Measurements from ENCODE around the gene CHRNA4. TPM values are rescaled to one million over a fixed set of nuclear protein-coding genes. Genes with fewer than 3 reads are reported as not detected.

CHRNA4 gene
- total RNA-seq, 1 donor from 2014 or later, result 7.8 TPM

DNA sequence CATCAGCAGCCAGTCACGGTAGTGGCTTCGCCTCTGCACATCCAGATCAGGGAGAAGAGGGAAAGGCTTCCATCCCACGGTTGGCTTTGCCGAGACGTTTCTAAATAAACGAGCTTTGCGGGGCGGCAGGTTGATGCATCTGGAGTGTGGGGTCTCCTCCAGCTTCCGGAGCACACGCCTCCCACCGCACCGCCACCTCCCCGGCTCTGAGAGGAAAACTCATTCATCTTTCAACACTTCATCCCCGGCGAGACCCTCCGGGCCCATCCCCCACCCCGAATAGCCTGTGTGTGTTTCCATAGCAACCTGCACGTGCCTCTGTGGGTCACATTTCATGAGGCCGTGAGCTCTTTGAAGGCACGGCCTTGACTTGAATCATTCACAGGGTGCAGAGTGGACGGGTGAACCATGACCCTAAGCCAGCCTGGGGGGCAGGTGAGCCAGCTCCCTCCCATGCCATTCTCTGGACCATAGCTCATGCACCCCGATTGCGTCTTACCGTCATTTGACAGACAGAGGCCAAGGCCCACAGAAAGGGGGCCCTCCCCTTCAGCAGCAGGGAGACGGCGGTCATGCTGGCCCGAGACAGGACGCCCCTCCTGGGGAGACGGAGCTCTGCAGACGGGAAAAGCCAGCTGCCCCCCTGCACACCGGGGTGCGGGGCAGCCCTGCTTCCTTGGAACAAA is 16.2 kb upstream of the CHRNA4 start:
- DNase-seq, result no peak

DNA sequence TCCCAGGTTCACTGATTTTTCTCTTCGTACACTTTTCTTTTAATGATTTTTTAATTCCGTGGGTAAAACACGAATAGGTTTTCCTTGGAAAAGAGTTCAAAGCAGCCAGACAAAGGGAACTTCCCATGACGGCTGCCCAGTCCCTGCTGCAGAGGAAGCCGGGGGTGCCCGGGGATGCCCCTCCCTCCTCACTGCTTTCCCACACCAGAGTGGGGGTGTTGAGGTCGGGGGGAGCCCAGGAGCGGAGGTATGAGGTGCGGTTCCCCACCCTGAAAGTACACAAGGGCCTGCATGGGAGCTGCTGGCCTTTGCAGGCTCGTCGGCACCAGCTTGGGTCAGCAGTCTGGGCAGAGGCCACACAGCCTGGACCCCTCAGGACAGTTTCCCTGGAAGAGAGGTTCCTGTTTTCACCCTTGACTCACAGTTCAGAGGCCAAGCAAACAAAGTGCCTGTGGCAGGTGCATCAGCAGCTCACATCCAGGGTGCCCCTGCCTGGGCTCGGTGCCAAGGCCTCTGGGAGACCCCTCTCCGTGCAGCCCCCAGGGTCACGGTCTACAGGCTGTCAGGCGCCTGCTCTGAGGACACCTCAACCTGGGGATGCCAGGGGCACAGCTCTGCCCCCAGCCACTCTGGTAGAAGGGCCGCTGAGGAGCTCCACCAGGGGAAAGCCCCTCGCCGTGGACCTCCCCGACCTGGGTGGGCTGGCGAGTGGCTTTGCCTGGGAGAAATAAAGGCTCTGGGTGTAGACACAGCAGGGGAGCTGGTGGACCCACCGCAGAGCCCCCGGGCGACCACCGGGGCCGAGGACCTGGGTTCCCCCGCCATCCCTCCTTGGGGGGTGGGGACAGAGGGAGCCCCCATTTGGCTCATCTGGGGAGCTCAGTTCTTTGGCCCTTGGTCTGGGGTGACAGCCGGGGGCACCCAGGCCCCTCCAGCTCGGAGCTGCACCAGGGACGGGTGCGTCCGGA is 15.4 kb upstream of the CHRNA4 start:
- DNase-seq, result no peak

DNA sequence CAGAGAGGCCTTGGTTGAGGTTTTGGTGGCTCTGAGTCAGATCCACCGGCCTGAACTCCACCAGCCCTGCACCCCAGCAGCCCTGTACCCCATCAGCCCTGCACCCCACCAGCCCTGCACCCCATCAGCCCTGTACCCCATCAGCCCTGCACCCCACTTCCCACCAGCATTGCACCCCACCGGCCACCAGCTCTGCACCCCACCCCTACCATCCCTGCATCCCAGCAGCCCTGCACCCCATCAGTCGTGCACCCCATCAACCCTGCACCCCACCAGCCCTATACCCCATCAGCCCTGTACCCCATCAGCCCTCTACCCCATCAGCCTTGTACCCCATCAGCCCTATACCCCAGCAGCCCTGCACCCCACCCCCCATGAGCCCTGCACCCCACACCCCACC is 14.3 kb upstream of the CHRNA4 start:
- no peak for DNase-seq

DNA sequence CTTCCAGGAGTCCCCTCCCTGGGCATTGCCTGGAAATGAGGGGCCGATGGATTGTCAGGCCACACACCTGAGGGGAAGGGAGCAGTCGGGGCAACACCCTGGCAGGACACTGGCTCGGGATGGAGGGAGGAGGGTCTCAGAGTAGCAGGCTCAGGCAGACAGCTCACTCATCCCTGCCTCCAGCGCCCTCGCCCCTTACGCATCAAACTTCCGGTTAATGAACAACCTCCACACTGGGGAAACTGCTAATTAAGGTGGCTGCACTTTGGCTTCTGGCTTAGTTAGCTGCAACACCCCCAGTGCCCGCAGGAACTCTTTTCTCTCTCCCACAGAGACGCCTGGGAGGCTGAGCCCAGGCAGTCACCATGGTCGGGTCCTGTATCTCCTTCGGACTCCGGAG is 13.4 kb upstream of the CHRNA4 start:
- no peak for DNase-seq

DNA sequence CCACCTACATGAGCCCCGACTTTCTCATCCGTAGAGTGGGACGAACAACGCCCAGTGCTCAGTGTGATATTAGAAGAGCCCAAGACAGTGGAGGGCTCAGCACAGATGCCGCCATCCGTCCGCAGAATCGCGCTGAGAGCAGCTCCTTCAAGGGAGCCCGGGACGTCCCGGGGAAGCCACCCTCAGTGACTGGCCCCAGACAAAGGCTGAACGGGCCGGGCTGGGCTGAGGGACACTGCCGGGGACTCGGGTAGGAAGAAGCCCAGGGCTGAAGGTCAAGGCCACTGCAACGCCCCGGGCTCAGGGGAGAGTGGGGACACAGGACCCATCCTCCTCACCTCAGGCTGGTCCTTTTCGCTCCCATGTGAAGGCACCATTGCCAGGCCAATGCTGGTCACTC is 12.8 kb upstream of the CHRNA4 start:
- DNase-seq, result no peak

DNA sequence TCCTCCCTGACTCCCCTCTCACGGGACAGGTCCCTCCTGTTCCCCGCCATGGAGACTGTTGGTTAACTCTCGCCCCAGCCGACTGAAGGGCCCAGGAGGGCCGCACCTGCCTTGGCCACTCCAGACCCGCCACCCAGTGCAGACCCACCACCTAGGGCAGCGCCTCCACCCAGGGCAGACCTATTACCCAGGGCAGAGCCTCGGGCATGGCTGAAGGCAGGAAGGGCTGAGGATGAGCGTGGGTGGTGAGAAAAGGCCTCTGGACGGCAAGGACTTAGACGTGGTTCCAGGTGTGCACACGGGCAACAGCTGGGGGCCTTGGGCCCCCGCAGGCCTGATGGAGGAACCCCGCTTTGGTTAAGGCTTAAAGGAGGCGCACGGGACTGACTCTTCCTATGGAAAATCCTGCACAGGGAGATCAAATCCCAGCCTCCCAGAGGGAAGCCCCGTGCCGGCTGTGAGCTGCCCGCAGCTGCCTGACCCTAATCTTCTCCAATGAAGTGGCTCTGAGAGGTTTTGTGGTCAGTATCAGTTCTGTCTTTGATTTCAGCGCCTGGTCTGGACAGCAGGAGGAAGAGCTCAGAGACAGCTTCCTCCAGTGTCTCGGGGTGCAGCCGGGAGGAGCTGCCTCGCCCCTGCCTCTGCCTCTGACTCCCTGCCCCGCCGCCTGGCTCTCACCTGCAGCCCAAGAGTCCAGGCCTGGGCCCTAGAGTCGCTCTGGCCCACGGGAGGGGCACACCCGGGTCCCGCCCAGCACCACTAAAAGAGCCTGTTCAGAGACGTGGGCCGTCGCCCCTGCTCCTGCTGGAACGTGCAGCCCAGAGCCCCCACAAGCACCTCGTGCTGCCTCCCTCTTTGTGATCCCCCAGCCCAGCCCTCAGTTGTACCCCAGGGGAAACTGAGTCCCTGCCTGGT is 12.1 kb upstream of the CHRNA4 start:
- DNase-seq, result no peak

DNA sequence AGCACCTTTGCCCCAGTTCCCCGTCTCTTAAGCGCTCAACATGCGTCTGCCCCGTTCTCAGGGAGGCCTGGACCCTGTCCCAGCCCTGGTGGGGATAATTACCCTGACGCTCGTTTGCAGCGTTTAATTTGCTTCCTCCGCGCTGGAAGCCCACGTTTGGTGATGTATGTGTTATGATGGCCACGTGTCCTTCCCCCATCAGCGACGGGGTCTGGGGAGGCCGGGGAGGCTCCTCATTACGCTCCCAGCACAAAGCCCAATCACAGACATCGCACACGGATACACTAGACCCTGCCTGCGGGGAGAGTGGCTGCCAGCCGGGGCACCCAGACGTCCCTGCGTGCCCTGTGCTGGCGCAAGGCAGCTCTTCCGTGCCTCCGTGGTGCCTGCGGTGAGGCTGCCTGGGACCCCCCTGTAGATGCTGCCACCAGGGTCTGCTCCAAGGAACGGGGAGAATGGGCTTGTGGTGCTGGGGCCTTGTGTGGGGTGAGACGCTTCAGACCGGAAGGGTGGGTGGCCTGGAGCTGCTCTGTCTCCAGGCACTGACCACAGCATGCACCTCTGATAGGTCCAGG is 10.2 kb upstream of the CHRNA4 start:
- no peak for DNase-seq

DNA sequence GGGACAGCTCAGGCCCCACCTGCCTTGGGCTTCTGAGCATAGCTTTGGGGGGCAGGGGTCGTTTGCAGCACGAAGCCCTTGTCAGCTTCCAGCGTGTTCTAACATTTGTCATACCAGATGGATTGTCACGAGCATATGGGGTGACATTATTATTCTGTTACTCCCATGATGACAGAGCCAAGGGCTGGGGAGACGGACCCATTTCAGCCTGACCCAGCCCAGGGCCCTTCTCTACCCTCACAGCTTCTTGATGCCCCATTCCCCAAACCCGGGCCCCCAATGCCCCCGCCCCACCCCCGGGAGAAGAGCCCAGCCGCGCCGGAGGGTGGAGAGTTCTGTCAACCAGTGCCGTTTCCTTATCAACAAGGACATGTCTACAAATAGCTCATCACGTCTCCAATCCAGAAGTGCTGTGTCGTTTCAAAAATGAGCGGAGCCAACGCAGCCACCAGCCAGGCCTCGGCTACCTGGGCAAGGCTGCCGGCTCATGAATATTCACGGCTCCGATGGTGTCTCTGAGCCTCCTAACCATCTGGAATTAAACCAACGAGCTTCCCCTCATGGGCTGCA is 9.6 kb upstream of the CHRNA4 start:
- no peak for DNase-seq

DNA sequence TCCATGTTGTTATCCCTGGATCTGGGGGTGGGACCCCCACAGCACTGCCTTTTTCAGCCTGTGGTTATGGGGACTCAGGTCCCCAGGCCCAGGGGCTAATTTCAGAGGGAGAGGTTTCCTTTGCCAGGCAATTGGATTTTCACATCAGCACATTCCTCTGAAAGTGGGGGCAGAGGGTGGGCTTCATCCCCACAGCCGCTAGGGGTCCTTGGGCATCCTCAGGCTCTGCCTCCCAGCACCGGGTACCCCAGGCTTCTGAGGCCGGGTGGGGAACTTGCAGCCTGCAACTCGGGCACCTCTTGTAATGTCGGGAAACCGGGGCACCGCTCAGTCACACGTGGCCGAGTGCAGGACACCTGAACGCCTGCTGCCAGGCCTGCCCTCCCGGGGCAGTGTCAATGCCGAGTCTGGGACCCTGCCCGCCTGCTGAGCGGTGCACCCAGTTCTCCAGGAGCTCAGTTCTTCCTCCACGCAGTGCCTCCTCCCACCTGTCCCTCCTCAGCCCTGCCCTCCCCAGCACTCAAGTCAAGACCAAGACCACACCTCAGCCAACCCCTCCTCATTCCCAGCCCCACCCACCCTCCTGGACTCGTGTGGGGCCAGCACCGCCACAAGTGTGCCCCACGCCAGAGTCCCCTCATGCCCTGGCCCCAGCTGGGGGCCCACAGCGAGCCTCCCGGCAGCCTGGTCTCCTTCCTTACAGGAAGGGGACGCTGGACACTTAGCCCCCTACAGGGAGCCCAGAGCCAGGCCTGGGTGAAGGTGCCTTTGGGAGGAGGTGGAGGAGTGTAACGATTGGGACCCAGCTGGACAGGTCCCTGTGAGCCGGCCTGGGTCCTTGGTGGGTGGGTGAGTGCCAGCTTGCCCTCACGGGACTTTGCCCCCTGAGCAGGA is 8.8 kb upstream of the CHRNA4 start:
- no peak for DNase-seq

DNA sequence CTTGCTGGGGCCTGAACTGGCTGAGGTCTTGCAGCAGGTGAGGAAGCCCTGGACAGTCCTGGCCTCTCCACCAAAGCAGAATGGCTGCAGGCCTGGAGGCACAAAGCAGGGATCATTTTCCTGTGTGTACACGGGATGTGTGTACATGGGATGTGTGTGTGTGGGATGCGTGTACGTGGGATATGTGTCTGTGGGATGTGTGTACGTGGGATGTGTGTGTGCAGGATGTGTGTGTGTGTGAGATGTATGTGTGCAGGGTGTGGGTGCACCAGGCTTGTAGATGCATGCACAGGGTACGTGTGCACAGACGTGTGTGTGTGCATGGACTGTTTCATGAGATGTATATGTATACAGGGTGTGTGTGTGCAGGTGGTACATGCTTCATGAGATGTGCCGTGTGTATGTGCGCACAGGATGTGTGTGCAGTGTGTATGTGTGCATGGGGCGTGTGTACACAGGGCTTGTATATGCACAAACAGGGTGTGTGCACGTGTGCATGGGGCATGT is 7.9 kb upstream of the CHRNA4 start:
- no peak for DNase-seq

DNA sequence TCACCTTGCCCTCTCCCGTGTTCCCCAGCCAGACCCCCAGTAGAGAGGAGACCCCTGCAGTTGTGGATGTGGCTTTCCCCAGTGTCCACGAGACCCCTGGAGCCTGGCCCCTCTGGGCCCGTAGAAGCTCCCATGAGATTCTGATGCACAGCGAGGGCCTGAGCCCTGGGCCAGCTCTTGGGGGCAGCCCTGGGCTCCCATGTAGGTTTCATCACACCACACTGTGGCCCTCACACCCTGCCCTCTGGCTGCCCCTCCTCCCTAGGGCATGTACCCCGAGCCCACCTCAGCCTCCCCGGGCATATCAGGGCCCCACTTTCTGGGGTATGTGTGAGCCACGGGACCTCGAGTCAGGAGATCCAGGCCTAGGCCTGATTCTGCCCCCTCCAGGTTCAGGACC is 7.0 kb upstream of the CHRNA4 start:
- no peak for DNase-seq

DNA sequence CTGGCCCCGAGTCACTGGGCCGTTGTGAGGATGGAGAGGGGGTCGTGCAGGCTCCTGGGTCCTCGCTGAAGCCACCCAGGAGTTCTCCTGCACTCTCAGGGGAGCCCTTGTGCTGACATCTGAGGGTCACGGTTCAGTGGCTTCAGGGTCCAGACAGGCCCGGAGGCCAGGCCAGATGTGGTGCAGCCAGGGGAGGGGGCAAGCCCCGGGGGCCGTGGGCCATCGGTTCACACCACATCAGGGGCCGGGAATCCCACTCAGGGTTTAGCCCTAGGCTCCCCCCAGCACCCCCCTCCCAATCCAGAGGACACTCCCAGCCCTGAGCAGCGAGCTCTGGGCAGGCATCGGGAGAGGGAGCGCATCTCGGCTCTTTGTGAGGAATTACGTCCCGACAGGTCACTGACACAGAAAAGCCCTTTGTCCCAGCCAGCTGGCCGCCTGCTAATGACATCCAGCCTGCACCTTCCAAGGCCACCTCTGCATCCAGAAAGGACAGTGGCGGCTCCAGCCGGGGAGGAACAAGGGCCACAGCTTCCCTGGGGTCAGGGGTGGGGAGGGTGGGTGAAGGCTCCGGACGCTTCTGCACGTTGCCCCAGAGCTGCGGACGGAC is 6.4 kb upstream of the CHRNA4 start:
- no peak for DNase-seq

DNA sequence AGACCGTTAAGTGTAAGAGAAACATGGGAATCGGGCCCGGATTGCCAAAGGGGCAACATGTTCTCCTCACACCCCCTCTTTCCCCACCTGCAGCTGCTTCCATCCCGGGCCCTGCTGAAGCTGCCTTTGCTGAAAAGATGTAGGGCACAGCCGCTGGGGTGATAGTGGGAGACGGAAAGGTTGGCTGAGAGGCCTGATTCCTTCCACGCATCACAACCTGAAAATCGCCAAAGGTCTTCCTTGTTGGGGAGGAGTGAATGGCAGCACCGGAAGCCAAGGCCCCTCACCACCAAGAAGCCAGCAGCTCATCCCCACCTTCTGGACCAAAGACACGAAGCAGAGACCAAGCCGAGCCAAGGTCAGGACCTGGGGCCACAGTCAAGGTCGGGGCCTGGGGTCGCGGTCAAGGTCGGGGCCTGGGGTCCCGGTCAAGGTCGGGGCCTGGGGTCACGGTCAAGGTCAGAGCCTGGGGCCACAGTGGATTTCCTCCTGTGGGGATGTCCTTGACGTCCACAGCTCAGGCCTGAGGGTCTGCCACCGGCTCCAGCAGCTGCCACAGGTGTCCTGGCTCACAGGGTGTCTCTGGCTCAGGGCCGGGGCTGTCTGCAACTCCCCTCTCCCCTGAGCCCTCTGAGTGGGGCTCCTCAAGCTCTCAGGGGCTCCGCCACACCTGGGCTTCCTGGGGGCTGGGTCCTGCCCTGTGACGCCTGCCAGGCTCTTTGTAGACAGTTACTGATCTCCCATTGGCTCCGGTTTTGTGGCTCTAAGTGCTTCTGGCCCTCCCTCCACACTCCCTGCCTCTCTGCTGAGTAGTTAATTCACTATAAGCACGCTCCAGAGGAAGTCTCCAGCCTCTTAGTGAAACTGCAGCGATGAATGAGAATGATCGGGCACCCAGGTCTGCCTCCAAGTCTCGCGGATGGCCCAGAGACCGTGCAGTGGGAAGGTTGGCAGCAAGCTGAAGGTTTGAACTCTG is 5.5 kb upstream of the CHRNA4 start:
- no peak for DNase-seq

DNA sequence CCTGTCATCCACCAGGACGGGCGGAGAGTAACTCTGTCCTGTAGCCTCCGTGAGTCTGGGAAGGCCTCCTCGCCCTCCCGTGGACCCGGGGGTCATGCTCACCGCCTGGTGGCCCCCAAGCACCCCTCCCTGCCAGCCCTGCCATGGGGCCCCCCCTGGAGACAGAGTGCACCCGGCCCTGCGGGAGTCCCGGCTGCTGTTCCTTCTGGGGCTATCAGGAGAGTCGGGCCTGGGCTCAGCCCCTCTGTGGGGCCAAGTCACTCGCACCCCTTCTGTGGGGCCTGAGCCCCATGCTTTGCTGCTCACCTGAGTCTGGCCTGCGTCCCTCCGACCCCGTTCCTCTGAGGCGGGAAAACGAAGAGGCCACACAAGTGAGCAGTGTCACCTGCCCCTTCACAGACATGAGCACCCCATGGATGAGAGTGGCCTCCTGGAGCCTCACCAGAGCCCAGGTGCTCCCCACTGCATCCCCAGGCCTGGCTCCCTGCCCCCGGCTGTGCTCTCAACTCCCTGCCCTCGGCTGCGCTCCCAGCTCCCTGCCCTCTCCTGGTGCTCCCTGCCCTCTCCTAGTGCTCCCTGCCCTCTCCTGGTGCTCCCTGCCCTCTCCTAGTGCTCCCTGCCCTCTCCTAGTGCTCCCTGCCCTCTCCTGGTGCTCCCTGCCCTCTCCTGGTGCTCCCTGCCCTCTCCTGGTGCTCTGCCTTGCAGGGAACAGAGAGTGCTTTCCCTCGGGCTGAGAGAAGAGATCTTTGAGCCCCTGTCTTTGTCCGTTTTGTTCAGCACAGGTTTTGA is 4.6 kb upstream of the CHRNA4 start:
- no peak for DNase-seq

DNA sequence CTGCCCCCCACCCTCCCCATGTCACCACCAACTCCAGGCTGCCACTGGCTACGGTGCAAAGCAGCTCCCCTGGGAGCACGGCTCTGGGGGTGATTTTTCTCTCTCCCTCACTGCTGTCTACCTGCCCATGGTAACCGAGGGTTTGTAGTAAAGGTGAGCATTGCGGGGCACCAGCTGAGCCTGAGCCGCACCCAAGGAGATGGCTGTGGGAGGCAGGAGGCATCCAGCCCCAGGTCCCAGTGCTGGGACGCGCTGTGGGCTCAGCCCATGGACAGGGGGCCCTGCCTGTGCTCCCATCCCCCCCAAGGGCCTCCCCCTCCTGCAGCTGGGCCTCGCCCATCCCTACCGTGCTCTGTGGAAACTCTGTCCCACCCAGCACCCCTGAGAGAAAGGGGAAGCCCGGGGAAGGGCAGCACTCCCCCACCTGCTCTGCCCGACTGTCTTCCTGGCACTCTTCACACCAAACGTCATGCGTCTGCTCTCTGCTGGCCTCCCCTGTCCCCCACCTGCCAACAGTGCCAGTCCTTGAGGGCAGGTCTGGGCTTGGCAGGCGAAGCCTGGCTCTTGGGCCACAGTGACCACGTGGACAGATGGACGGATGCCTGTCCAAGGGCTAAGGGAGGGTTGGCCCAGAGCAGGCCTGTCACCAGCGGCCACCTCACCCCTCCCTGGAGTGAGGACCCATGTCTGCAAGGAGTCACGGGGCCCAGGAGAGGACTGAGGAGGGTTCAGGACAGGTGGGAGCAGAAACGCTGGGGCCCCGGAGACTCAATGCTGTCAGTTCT is 3.8 kb upstream of the CHRNA4 start:
- no peak for DNase-seq

DNA sequence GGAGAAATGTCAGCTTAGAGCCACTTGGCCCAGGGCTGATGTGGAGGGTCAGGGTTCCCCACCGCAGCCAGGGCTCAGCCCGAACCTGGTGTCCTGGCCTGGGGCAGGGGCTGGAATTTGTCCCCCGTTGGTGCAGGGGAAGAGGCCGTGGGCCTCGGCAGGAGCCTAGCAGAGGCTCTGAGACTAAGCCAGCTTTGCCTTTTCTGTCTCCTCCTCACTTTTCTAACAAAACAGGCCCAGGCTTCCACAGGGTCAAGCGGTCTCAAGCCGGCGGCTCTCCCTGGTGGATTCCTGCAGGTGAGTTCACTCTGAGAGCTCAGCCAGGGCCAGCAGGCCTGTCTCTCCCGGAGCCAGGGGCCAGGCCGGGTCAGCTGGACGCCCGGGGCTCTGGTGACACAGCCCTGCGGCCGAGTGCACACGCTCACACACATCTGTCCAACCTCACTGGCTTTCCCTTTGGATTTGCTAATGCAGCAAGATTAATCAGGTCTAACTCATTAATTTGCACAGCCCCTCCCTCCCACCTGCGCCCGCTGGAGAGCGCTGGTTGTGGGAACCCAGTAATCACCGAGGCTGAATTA is 2.9 kb upstream of the CHRNA4 start:
- DNase-seq, result no peak
